ENCODE results near the gene SCRN2.

Gene SCRN2

DNA sequence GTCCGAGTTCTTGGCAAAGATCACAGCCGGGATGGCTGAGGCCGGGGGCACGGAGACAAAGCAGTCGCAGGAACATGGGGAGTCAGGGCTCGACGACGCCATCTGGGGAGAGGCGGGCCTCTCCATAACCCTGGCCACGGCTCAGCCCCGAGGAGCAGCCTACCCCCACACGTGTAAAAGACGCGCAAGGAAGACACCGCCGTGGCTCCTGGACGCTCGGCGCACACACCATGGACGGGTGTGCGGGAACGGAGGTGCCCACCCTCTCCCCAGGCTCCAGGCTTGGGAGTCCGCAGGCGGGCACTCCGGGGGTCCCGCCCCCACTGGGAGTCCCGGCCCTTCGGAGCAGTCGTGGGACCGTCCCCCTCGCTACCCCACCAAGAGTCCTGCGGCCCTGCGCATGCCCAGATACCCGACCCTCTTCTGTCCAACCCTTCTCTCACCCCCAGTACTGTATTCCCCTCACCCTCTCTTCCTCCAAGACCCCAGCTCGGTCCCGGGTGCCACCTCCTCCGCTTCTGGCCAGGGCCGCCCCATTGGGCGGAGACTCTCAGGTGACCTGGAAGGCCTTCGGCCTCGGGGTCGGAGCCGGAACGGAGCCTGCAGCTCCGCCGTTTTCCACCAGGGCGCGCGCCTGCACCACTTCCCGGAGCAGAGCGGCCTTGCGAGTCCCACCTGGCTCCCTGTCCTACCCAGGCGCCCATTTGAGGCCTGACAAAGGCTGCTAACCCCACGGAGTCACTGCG lies at the start of gene SCRN2:
TSS of gene SCRN2 (minus strand) at position 532 of the 746 bp plus-strand sequence. CDS start at position 102, 430 bp downstream.
- Mint-ChIP-seq H3K27ac (peak within 1 kb of the TSS; percentile 87), H3K36me3 (peaks cover 4% of the 10 kb centered on the region), H3K4me1 (peaks cover 42% of the 10 kb centered on the region), H3K9me3 (no peaks in the 10 kb centered on the region), H3K4me3 (peak within 1 kb of the TSS; percentile 98), H3K27me3 (peaks cover 25% of the 10 kb centered on the region)
- DNase-seq, result peak; percentile 91
- CTCF ChIA-PET, result interaction anchor here (0.6 to 20.4 kb wide), 19 partner anchors 10 to 314 kb away, joined by 3 to 547 read pairs (median 4); partner anchors contain the start of genes CDK5RAP3, LRRC46, MRPL10 and OSBPL7

DNA sequence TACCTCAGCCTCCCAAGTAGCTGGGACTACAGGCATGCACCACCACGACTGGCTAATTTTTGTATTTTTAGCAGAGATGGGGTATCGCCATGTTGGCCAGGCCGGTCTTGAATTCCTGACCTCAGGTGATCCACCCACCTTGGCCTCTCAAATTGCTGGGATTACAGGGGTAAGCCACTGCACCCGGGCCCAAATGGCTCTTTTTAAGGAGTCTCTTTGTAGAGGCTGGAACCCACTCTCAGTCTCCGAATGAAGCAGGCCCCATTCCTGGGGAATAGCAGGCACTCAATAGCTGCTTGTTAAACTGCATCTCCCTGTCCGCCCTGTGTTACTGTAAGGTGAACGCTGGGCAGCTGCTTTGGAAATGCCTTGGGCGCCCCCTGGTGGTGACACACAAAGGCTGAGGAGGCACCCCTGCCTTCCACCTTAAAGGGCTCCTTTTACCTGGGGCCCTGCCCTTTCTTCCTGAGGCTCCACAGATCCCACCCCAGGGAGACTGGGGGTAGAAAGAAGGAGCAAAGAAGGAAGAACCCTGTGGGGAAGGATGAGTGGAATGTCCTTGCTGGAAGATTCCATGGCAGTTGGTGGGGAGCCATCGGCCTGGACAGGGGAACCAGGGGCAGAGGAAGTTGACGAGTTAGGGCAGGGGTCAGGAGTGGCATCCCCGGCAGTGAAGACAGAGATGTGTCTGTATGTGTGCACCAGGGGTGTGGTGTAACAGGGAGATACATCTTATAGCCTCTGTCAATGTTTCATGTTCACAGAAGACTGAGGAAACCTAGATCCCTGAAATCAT lies 48.9 kb upstream of the SCRN2 start:
- Mint-ChIP-seq H3K36me3 (peaks cover 5% of the 10 kb centered on the region), H3K9me3 (no peaks in the 10 kb centered on the region), H3K27ac (no peak overlapping the region), H3K4me3 (no peak overlapping the region), H3K4me1 (peaks cover 39% of the 10 kb centered on the region), H3K27me3 (peaks cover 6% of the 10 kb centered on the region)
- peak; percentile 95 for DNase-seq
- CTCF ChIA-PET, result interaction anchor here (0.6 to 17.9 kb wide), 17 partner anchors 10 to 191 kb away, joined by 3 to 547 read pairs (median 4); partner anchors contain the start of genes OSBPL7, PNPO, PRR15L and SCRN2

- CTCF ChIA-PET, result interaction anchor here (17.9 kb wide), 1 partner anchor 42 kb away, joined by 547 read pairs; the partner anchor contains the start of genes SCRN2 and SP6
- H3K4me1 Mint-ChIP-seq, result peaks cover 41% of the 10 kb centered on the region
- H3K27me3 Mint-ChIP-seq, result peaks cover 11% of the 10 kb centered on the region
- no peak overlapping the region for H3K4me3 Mint-ChIP-seq
- DNase-seq, result no peak
- H3K9me3 Mint-ChIP-seq, result no peaks in the 10 kb centered on the region
- peaks cover 4% of the 10 kb centered on the region for H3K36me3 Mint-ChIP-seq
- H3K27ac Mint-ChIP-seq, result no peak overlapping the region
Measured at GRCh38 chr17:47888293-47888692, 47.2 kb upstream of the SCRN2 start.

DNA sequence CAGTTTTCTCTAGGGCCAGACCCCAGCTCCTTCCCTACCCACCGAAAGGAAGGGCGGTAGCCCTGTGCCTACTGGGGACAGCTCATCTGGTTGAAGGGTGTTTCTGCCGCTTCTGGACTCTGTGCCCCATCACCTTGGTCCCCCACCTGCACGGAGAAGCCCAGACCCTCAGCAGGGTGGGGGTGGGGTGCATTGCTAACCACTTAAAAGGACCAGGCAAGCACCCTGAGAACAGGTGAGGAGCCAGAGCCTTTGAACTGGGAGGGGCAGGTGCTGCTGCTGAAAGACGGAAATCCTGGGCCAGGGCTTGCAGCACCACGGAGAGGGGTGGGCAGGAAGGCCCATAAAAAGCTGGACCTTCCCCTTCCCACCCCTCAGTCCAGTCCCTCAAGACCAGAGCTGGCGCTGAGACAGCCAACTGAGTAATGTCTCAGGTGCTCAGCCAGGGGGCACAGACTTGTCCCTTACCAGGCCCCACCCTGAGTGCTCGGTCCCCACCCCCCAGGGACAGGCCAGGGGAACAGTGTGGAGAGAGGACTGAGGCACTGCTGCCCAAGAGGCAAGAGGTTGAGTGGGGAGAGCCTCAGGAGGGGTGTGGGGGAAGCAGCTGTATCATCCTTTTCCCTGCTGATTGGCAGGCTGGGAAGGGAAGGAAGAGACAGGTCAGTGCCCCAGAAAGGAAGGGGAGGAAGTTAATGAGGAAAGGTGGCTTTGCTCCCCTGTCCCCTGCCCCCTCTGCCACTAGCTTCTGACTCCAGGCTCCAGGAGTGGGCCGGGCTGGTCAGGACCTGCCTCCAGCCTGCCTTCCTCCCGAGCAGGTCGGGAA lies 44.0 kb upstream of the SCRN2 start:
- peak overlapping the region; percentile 65 for H3K27ac Mint-ChIP-seq
- CTCF ChIA-PET, result interaction anchor here (1.2 to 17.9 kb wide), 2 partner anchors 25 to 38 kb away, joined by 5 to 547 read pairs; partner anchors contain the start of genes SCRN2 and SP6
- no peaks in the 10 kb centered on the region for H3K9me3 Mint-ChIP-seq
- peak; percentile 56 for DNase-seq
- no peak overlapping the region for H3K4me3 Mint-ChIP-seq
- peaks cover 47% of the 10 kb centered on the region for H3K4me1 Mint-ChIP-seq
- peaks cover 39% of the 10 kb centered on the region for H3K27me3 Mint-ChIP-seq
- H3K36me3 Mint-ChIP-seq, result no peaks in the 10 kb centered on the region

GRCh38 chr17:47884427-47884740 lies 43.3 kb upstream of the SCRN2 start:
- Mint-ChIP-seq H3K9me3 (no peaks in the 10 kb centered on the region), H3K27me3 (peaks cover 42% of the 10 kb centered on the region), H3K27ac (no peak overlapping the region), H3K36me3 (no peaks in the 10 kb centered on the region), H3K4me1 (peaks cover 45% of the 10 kb centered on the region), H3K4me3 (no peak overlapping the region)
- DNase-seq, result no peak
- CTCF ChIA-PET, result interaction anchor here (1.0 to 17.9 kb wide), 3 partner anchors 20 to 38 kb away, joined by 3 to 547 read pairs (median 5); partner anchors contain the start of genes SCRN2 and SP6

GRCh38 chr17:47883589-47884426 lies 42.7 kb upstream of the SCRN2 start:
- H3K27ac Mint-ChIP-seq, result no peak overlapping the region
- no peaks in the 10 kb centered on the region for H3K36me3 Mint-ChIP-seq
- no peak overlapping the region for H3K4me3 Mint-ChIP-seq
- no peak for DNase-seq
- H3K4me1 Mint-ChIP-seq, result peaks cover 49% of the 10 kb centered on the region
- CTCF ChIA-PET, result interaction anchor here (0.5 to 17.9 kb wide), 5 partner anchors 10 to 87 kb away, joined by 3 to 547 read pairs (median 3); partner anchors contain the start of genes CDK5RAP3, SCRN2 and SP6
- H3K27me3 Mint-ChIP-seq, result peaks cover 48% of the 10 kb centered on the region
- no peaks in the 10 kb centered on the region for H3K9me3 Mint-ChIP-seq

DNA sequence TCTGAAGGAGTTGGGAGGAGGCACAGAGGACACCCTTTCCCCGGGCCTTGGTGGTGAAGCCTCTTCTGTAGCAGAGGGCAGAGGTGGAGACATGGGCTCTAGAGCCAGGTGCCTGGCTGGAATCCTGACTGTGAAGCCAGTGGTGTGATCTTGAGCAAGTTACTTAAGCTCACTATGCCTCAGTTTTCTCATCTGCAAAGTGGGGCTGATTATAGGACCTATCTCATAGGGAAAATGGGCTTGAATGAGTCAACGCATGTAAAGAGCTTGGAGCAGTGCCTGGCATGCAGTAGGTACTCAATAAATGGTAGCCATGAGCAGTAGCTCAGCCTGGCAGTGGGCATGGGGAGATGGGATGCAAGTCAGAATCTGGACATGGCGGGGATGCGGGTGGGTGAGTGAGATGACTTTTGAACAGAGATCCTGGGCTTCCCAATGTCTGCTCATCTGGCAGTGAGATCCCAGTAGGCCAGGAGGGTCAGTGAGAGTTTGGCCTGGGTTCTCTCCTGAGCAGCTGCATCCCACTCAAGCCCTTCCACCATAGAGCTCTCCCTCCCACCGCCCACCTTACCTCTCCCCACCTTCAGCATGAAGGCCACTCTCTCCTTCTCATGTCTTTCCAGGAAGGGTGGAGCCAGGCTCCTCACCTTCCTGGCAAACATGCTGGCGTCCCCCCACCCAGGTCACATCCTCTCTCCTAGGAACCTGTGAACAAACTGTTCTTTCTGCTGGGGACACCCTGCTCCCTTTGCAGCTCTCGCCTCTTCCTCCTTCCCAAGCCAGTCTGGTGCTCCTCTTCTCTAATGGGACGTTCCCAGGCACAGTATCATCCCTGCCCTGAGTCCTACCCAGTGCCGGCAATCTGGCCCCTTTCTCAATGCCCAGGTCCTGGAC lies 41.9 kb upstream of the SCRN2 start:
- H3K4me1 Mint-ChIP-seq, result peaks cover 50% of the 10 kb centered on the region
- DNase-seq, result no peak
- no peak overlapping the region for H3K4me3 Mint-ChIP-seq
- no peaks in the 10 kb centered on the region for H3K9me3 Mint-ChIP-seq
- H3K27me3 Mint-ChIP-seq, result peaks cover 57% of the 10 kb centered on the region
- CTCF ChIA-PET, result interaction anchor here (0.5 to 17.9 kb wide), 5 partner anchors 11 to 88 kb away, joined by 3 to 547 read pairs (median 3); partner anchors contain the start of genes CDK5RAP3, SCRN2 and SP6
- no peaks in the 10 kb centered on the region for H3K36me3 Mint-ChIP-seq
- H3K27ac Mint-ChIP-seq, result peak overlapping the region; percentile 57

DNA sequence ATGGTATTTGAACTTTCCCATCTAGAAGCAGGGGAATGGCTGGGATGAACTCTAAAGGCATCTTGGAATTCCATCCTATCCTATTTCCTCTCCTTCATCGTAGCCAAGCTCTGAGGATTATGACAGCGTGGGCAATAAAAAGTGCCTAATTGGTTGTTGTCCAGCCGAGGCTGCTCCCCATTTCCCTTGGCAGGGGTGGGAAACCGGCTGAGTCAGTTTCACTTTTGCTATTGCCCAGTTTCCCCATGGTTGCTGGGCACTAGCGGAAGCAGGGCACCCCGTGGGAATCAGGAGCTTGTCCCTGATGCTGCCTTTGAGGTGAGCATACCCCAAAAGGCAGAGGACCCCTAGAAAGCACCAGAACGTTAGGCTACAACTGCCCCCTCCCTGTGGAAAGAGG lies 41.2 kb upstream of the SCRN2 start:
- Mint-ChIP-seq H3K9me3 (no peaks in the 10 kb centered on the region), H3K27ac (no peak overlapping the region), H3K27me3 (peaks cover 64% of the 10 kb centered on the region), H3K4me1 (peaks cover 50% of the 10 kb centered on the region), H3K4me3 (no peak overlapping the region), H3K36me3 (no peaks in the 10 kb centered on the region)
- no peak for DNase-seq
- CTCF ChIA-PET, result interaction anchor here (1.0 to 17.9 kb wide), 2 partner anchors 10 to 36 kb away, joined by 4 to 547 read pairs; partner anchors contain the start of genes SCRN2 and SP6

DNA sequence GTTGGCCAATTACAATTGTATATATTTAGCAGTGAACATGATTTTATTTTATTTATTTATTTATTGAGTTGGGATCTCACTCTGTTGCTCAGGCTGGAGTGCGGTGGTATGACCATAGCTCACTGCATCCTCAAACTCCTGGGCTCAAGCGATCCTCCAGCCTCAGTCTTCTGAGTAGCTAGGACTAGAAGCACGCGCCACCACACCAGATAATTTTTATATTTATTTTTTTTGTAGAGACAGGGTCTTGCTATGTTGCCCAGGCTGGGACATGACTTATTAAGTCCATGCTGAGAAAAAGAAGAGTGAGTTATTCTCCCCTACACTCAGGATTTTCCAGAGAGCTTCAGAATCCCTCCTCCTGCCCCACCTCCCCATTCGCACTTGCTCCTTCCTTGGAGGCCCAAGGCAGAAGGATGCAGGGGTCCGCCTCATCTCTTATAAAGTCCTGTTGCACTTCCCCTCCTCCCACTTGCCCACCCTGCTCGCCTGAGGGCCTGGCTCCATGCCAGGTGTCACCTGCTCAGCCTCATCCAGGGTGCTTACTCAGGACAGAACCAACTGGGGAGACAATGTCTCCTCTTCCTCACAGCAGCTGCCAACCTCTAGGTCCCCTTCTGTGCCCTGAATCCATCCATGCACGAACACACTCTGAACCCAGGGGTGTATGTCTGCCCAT lies 38.8 kb upstream of the SCRN2 start:
- no peaks in the 10 kb centered on the region for H3K36me3 Mint-ChIP-seq
- CTCF ChIA-PET, result interaction anchor here (0.9 to 17.9 kb wide), 2 partner anchors 10 to 33 kb away, joined by 3 to 547 read pairs; partner anchors contain the start of genes SCRN2 and SP6
- peaks cover 37% of the 10 kb centered on the region for H3K4me1 Mint-ChIP-seq
- no peaks in the 10 kb centered on the region for H3K9me3 Mint-ChIP-seq
- DNase-seq, result no peak
- H3K4me3 Mint-ChIP-seq, result no peak overlapping the region
- H3K27ac Mint-ChIP-seq, result no peak overlapping the region
- peaks cover 79% of the 10 kb centered on the region for H3K27me3 Mint-ChIP-seq

- CTCF ChIA-PET, result interaction anchor here (0.7 to 17.9 kb wide), 3 partner anchors 10 to 32 kb away, joined by 3 to 547 read pairs (median 3); partner anchors contain the start of genes SCRN2 and SP6
- peaks cover 87% of the 10 kb centered on the region for H3K27me3 Mint-ChIP-seq
- H3K27ac Mint-ChIP-seq, result no peak overlapping the region
Measured at GRCh38 chr17:47879028-47879585, 38.0 kb upstream of the SCRN2 start.

More at GRCh38 chr17:47879028-47879585, 38.0 kb upstream of the SCRN2 start:
- H3K4me3 Mint-ChIP-seq, result no peak overlapping the region
- no peak for DNase-seq
- H3K4me1 Mint-ChIP-seq, result peaks cover 29% of the 10 kb centered on the region
- H3K36me3 Mint-ChIP-seq, result no peaks in the 10 kb centered on the region
- H3K9me3 Mint-ChIP-seq, result no peaks in the 10 kb centered on the region

Data from activated naive CD4-positive, alpha-beta T cell treated with anti-CD3 and anti-CD28 coated beads, Interleukin-2, amount 10 ng/mL, durations not matched to agents 7 days and 5 days (primary cell).